HuH-7 (cell line): Measurements from ENCODE around the gene ACCSL.

ENCODE experiments used
- DNase-seq: peaks from one replicate; pipeline ENCODE4 v3.0.0; 2011; ENCODE audit warnings: low spot score

The ACCSL gene

DNA sequence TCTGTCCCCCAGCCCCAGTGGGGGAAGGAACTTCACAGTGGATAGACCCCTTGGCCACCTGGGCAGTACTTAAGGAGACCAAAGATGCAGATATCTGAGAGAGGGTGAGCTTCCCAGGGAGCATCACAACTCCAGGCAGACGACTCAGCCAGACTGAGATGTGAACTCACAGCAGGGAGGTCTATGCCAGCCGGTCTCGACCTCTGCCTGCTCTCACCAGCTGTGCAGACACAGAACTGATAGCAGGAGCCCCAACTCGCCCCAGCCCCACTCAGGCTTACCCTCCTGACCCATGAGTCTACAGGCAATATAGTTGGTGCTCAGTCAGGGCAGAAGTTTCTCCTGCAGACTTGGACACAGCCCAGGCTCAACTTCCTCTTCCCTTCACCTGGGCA, 29.7 kb upstream of the ACCSL start:
- DNase-seq = no peak

DNA sequence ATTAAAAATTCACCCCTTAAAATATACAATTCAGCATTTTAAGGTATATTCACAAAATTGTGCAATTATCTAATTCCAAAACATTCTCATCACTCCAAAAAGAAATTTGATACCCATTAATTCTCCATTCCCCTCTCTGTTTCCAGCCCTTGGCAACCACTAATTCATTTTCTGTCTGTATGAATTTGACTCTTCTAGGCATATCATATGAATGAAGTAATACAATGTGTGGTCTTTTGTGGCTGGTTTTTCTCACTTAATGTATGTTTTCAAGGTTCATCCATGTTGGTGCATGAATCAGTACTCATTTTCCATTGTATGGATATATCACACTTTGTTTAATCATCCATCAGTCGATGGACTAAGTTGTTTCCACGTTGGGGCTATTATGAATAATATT, 29.0 kb upstream of the ACCSL start:
- DNase-seq = no peak

DNA sequence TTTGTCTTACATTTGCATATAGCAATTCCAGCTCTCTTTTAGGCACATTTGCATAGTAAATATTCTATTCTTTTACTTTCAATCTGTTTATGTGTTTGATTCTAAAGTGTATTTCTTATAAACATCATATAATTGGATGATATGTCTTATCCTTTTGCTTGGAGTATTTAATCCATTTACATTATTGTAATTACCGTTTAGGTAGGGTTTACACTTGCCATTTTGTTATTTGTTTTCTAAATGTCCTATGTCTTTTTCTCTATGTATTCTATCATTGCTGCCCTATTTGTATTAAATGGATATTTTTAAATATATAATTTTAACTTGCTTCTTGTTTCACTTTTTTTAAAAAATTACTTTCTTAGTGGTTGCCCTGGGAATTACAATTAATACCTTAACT, 22.8 kb upstream of the ACCSL start:
- DNase-seq = no peak

DNA sequence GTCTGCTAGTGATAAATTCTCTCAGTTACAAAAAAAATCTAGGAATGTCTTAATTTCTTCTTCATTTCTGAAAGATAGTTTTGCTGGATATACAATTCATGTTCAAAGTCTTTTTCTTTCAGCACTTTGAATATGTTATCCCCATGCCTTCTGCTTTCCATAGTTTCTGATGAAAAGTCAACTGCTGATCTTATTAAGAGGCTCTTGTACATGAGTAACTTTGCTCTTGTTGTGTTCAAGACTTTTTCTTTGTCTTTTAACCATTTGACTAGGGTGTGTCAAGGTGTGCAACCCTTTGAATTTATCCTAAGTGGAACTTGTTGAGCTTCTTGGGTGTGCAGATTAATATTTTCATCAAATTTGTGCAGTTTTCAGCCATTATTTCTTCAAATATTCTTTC, 22.1 kb upstream of the ACCSL start:
- no peak for DNase-seq

DNA sequence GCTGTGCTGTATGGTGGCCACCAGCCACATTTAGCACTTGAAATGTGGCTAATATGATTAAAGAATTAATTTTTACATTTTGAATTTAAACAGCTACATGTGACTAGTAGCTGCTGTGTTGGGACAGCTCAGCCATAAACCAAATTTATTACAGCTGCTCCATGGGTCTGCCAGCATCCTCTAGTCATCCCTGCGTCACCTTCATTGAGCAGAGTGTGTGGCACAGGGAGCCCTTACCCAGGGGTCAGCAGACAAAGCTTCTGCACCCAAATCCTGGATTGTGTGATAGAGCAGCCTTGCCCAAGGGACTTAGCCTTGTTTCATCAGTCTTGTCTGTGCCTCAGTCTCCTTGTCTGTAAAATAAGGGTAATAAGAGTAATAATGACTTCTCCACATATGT, 19.4 kb upstream of the ACCSL start:
- no peak for DNase-seq

DNA sequence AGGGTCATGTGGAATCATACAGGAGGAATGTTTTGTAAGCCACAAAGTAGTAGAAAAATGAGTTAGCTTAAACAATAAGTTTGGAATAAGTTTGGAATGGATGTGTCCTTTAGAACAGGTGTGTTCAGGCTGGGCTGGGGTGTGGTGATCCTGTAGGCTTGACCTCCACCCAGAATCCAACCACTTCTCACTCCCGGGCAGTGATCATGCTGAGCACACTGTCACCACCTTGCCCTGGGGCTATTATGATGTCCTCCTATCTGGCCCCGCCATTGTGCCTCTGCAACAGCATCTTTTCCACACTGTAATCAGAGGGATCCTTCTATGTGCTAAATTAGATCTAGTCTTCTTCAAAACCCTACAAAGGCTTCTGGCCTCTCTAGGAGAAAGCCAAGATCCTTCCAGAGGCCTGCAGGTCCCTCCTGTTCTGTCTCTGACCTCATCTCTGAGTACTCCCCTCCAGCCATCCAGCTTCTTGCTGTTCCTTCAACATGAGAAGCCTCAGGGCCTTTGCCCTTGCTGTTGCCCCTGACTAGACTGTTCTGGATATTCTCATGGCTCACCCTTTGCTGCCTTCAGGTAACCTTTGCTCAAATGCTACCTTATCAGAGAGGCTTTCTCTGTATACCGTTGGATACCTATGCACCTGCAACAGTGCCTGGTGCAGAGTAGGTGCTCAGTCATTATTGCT, 18.8 kb upstream of the ACCSL start:
- DNase-seq = no peak

DNA sequence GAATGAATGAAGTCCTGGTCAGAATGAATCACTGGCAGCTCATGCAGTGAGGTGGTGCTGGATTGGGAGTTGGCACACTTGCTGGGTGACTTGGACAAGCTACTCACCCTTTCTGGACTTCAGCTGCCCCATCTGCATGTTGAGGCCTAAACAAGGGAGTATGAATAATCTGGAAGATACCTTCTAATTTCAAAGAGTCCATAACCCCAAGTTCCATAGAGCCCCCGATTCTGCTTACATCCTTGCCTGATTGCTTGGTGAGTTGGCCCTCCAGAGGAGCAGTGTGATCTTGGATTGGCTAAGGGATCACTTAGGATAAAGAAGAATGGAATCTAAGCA, 18.3 kb upstream of the ACCSL start:
- DNase-seq = no peak

DNA sequence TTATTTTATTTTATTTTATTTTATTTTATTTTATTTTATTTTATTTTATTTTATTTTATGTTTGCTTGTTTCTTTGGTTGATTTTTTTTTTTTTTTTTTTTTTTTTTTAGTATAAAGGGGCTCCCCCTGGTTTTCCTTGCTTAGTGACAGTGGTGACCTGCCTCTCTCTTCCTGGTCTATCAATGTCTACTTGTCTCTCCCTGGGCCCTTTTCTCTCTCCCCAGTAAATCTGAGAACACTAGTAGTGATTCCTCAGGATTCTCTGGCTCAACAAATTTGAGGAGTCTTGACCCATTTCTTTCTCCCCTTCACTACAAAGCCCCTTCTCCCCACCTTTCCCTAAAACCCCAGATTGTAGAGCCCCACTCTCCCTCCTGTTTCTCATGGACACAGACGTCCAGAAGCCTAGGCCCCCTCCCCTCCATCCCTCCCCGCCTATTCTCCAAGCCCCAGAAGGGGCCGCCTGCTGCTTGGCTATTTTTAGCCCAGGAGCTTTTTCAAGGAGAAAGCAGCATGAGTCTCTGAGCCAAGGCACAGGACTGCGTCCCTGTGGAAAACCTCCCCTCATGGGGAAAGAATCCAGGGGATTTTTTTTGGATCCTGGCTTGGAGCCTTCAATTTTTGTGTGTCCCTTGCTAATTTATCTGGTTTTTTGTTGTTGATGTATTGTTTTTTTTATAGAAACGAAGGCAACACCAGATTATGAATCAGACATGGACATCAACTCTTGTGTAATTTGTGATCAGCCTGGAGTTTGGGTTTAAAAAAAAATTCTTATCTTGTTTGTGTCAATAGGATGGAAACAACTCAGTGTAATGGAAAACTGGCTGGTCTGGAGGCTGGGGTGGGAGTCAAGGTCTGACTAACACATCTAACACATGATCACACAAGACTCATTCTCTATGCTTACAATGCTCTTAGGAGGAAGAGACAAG, 17.5 kb upstream of the ACCSL start:
- no peak for DNase-seq

DNA sequence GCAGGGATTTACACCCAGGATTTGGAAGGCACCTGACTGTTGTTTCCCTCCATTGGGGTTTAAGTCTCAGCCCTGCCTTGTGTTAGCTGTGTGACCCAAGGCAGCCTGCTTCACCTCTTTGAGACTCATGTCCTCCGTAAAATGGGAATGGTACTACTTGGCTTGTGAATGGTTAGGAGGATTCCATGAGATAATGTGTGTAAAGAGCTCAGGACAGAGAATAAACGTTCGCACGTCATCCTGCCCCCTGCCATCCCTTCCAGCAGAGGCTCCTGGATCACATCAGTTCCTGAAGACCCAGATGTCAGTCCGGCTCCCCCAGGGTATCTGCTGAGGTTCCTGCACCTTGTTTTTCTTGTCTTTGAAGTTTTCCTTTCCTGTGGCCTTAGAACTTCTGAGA, 16.8 kb upstream of the ACCSL start:
- no peak for DNase-seq

DNA sequence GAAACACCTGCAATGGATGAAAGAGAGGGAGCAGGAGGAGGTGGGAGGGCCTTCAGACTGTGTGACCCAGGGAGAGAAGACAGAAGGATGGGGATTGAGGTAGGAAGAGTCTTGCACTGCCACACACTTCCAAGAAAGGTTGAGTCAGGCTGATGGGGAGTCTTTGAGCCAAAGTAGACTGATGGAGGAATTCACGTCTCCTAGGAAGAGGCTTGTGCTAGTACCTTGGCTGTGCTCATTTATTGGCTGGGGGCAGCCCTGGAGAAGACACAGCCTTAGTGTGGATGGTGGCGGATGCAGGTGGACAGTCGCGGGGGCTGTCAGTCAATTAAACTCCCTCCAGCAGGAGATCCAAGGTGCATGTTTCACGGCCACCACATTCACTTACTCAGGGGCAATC, 16.2 kb upstream of the ACCSL start:
- DNase-seq = no peak

DNA sequence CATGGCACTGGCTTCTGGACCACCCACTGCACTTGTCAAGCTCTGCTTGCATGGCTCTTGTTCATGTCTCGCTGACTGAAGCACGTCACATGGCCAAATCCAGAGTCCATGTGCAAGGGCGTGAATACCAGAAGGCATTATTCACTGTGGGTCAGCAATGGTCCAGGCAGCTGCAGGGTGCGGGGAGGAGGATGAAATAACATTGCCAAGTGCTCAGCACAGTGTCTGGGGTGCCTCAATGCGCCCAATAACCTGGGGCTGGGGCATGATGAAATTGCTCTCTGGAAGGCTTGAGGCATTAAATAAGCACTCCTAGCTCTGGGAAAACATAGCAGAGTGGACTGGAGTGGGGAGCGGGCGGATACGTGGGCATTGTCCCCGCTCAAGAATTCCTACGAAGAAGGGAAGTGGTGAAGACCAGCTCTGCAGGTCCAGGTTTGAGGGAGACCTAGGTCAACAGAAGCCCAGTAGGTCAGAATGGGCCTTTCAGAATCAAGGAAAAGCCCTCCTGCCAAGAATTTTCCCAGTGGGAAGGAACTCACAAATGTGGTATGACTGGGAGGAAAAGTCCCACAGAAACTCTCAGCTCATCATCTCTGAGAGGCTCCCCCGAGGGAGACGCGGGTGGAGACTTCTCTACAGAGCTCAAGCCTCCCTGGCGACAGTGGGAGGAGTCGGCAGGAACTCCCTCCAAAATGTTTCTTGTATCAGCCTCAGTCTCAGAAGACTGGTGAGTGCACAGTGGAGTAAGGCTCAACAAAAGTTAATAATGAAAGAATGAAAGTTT, 15.3 kb upstream of the ACCSL start:
- no peak for DNase-seq

DNA sequence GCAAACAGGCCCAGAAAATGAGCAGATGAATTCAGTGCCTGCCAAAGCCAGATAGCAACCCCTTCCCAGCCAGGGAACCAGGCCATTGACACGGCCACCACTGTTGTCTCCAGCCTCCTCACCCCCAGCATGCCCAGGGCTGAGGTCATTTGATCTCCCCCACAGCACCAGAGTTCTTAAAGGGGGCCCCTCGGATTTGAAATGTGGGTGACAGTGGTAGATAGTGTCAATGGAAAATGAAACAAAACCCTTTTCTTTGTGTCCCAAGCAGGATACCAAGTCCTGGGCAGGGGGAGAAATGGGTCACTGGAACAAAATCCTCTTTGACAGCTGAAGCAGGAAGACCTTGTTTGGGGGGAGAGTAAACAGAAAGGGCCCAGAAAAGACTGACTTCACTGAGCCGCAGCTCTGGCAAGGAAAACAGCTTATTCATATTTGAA, 14.3 kb upstream of the ACCSL start:
- DNase-seq = no peak

DNA sequence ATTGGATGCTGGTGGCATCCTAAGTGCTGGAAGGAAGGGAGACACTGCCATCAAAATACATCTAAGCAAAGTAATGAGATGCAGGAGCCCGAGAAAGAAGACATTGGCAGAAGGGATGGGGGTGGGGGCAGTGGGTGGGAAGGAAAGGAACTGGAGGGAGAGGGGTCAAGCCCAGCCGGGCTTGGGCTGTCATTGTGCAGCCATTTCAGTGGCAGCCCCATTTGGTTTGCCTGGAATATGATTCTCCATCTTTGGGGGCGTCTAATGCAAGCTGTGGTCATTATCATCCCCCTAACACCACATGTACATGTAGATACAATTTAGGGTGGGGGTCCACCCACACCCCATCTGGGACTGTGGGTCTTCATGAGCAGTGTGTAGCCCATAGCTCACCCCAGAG, 13.9 kb upstream of the ACCSL start:
- no peak for DNase-seq

DNA sequence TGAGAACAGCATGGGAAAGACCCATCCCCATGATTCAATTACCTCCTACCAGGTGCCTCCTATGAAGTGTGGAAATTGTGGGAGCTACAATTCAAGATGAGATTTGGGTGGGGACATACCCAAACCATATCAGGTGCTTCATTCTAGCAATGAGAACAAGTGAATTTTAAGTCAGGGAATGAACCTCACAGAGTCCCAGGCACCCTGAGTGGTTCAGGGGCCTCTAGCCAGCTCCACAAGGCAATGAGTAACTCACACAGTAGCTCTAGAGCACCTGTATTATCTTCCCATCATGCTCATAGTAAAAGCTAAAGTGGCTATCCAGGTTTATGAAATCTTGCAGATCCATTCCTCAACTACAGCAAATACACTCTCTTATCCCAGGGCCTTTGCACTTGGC, 13.1 kb upstream of the ACCSL start:
- no peak for DNase-seq

DNA sequence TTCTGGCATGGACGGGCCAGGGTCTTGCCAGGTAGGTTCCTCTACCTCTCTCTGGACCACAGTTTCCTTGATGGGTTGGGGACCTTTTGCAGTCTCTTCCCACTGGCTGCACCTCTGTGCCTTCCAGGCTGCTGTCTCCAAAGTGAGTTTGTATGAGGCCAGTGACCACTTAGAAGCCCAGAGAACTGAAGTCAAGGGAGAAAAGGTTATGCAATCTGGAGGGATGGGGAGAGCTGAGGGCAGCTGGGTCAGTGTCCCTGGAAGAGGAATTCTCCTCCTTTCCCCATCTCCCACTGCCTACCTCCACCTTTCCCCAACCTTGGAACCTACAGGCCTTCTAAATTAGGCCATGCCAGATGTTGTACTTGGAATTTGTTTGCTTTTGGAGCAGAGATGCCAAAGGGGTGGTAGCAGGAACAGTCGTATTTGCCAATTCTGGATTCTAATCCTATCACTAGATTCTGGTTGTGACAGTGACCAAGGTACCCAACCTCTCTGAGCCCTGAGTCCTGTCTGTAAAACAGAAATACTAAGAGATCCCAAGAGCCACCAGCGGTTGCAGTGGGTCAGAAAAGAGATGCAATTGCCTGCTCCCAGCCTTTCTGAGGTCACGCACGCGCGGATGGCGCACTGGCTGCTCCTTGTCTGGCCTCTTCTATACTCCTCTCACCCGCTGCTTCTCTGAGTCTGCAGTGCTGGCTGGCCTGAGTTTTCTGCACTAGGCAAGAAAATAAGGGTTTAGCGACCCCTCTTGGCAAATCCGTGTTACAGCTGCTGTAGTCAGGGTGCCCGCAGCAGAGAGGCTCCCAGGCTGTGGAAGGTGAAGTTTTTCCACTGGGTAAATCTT, 10.7 kb upstream of the ACCSL start:
- peak; percentile 66 for DNase-seq

DNA sequence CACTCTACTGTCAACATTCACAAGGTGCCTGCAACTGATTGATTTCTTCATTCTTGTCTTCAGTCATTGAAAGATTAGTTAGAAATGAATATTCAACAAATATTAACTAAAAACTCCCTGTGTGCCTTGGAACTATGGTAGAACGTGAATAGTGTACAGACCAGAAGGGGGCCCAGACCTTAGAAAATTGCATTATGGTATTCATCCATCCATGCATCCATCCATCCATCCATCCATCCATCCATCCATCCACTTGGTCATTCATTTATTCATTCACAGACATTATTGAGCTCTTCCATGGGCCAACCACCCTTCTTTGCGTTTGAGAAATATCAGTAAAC, 10.2 kb upstream of the ACCSL start:
- no peak for DNase-seq

DNA sequence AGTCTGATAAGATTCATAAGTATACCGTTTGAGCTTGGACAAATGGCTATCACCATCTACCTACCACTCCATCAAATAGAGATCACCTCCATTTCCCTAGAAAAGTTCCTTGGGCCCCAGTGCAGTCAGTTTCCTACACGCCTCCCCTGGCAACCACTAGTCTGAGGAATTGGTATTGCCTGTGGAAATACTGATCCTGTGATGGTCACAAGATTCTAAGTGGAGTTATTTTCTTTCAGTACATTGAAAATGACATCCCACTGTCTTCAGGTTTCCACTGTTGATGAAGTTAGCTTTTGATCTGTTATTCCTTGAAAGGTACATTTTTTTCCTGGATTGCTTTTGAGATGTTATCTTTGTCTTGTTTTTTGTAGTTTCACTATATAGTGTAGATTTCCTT, 4.6 kb upstream of the ACCSL start:
- no peak for DNase-seq

DNA sequence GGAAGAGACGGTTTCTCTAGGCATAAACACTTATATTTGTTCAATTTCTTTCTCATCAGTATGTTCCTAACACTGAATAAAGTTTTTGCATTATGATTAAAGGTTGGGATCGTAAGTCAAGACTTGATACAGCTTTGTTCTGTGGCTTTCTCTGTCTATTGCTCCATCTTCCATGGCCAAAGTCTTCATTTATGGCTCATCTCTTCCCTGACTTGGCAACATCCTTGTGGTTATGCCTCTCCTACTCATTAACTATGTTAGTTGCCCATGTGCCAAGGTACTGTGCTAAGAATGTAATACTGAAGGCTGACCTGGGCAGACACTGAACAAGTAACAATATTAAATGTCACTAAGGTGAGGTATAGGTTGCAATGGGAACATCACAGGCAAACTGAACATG, 1.6 kb upstream of the ACCSL start:
- DNase-seq = no peak

DNA sequence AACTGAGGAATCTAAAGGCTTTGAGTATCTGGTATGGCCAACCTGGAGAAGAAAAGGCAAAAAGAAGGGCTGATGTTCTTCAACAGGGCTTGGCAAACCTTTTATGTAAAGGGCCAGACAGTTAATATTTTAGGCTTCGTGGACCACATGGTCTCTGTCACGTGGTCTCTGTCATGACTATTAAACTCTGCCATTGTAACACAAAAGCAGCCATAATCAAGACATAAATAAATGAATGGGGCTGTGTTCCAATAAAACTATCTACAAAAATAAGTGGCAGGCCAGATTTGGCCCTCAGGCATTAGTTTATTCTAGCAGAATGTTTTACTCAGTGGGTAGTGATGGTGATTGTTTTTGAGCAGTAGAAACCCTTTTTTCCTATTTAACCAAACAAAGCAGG, 483 bp upstream of the ACCSL start:
- DNase-seq = no peak

DNA sequence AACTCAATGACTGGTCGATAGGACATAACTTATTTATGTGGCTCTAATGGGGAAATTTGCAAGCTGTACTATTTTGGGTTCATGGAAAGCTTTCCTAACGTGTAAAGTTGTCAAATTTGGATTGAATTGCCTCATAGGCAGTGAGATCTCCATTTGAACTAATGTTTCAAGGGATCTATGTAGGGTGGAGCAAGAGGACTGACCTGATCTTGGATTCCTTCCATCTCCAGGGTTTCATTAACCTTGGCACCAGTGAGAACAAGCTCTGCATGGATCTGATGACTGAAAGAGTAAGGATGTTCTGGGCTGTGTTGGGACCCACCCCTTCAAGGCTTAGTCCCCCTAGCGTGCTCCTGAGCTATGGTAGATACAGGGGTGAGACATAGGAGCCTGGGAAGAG, 2.1 kb downstream of the ACCSL start:
- no peak for DNase-seq

DNA sequence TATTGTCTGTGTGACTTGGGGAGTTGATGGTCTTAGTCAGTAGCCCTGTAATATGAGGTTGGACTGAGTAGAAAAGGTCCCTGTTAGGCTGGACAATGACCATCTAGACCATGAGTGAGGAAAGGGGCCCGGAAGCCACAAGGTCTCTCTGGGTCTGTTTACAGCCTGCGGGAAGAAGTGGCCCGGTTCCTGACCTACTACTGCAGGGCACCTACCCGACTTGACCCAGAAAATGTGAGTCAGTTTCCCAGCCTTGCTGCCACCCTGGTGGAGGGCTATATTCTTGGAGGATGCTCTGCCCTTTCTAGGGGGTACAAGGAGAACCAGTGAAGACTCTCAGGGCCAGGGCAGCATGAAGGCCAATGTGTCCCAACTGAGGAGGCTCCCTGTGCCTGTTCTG, 3.4 kb downstream of the ACCSL start:
- DNase-seq = no peak

DNA sequence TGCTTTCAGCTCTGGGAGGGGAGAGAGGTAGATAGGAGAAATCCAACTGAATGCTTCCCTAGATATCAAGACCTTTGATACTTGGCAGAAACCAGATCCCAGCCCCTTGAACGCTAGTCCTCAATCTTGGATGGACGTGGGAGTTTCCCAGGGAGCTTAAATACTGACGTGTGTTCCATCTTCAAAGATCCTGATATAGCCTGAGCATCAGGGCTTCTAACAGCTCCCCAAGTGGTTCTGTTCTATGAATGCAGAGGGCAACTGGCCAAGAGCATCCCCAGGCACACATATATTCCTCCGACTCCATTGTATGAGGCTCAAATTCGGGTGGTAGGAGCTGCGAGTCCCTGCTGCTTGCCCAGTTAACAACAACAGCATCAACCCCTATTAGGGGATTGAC, 9.6 kb downstream of the ACCSL start:
- DNase-seq = no peak
